HG03196 (cell line): Measurements from ENCODE around the gene RFX5.

Source experiments
- ATAC-seq: cut with Tn5 transposase; IDR thresholded peaks from one replicate; pipeline ENCODE4 v1.9.1; 2021; ENCODE audit not compliant: unreplicated experiment

The RFX5 gene

GRCh38 chr1:151325231-151325630, 21.8 kb downstream of the RFX5 start:
- ATAC-seq, result no peak

GRCh38 chr1:151324390-151324930, 22.6 kb downstream of the RFX5 start:
- no peak for ATAC-seq

- ATAC-seq, result no peak
These were observed 28.1 kb downstream of the RFX5 start for GRCh38 chr1:151318975-151319374.

- ATAC-seq, result no peak
These were observed 31.4 kb downstream of the RFX5 start for GRCh38 chr1:151315565-151316235.

GRCh38 chr1:151314137-151314875, 32.7 kb downstream of the RFX5 start:
- no peak for ATAC-seq

GRCh38 chr1:151313501-151313900, 33.6 kb downstream of the RFX5 start:
- no peak for ATAC-seq

GRCh38 chr1:151312826-151313225, 34.2 kb downstream of the RFX5 start:
- ATAC-seq, result no peak

- ATAC-seq, result no peak
These were observed 34.6 kb downstream of the RFX5 start for GRCh38 chr1:151312411-151312810.

- no peak for ATAC-seq
These were observed 35.3 kb downstream of the RFX5 start for GRCh38 chr1:151311589-151312331.

- no peak for ATAC-seq
These were observed 36.0 kb downstream of the RFX5 start for GRCh38 chr1:151311011-151311410.

GRCh38 chr1:151309811-151310323, 37.2 kb downstream of the RFX5 start:
- no peak for ATAC-seq

GRCh38 chr1:151294742-151295462, 52.1 kb downstream of the RFX5 start:
- ATAC-seq, result no peak

- no peak for ATAC-seq
These were observed 54.0 kb downstream of the RFX5 start for GRCh38 chr1:151293093-151293492.

- no peak for ATAC-seq
These were observed 54.6 kb downstream of the RFX5 start for GRCh38 chr1:151292207-151293030.

- ATAC-seq, result no peak
These were observed 56.2 kb downstream of the RFX5 start for GRCh38 chr1:151290709-151291303.
